DMS 273 (cell line): ENCODE measurements around the gene DACT1.
A peak's percentile ranks its signal among the peaks of the same experiment; 100 is the strongest.

ENCODE experiments used
- DNase-seq: peaks from one replicate; lab custom pipeline; 2025; ENCODE audit not compliant: unreplicated experiment; lab: John Stamatoyannopoulos, UW

The DACT1 gene

GRCh38 chr14:58665773-58666500 is 28.2 kb downstream of the DACT1 start:
- no peak for DNase-seq

- no peak for DNase-seq
These were observed 29.0 kb downstream of the DACT1 start for GRCh38 chr14:58666737-58667136.

- DNase-seq: no peak
These were observed 30.1 kb downstream of the DACT1 start for GRCh38 chr14:58667900-58668299.

- DNase-seq: peak; percentile 13
These were observed 31.2 kb downstream of the DACT1 start for GRCh38 chr14:58668848-58669480.

GRCh38 chr14:58669556-58670200 is 31.9 kb downstream of the DACT1 start:
- no peak for DNase-seq

GRCh38 chr14:58671024-58671423 is 33.3 kb downstream of the DACT1 start:
- no peak for DNase-seq

- no peak for DNase-seq
These were observed 33.7 kb downstream of the DACT1 start for GRCh38 chr14:58671436-58671835.

- DNase-seq: no peak
These were observed 36.0 kb downstream of the DACT1 start for GRCh38 chr14:58673722-58674121.

- no peak for DNase-seq
These were observed 39.2 kb downstream of the DACT1 start for GRCh38 chr14:58677001-58677400.

GRCh38 chr14:58677517-58677916 is 39.8 kb downstream of the DACT1 start:
- DNase-seq: no peak

- DNase-seq: no peak
These were observed 40.2 kb downstream of the DACT1 start for GRCh38 chr14:58677996-58678395.

- no peak for DNase-seq
These were observed 42.9 kb downstream of the DACT1 start for GRCh38 chr14:58680698-58681097.

GRCh38 chr14:58687232-58687795 is 49.6 kb downstream of the DACT1 start:
- DNase-seq: no peak

GRCh38 chr14:58690801-58691516 is 53.2 kb downstream of the DACT1 start:
- peak; percentile 27 for DNase-seq

- DNase-seq: no peak
These were observed 55.3 kb downstream of the DACT1 start for GRCh38 chr14:58693048-58693447.

- DNase-seq: no peak
These were observed 57.8 kb downstream of the DACT1 start for GRCh38 chr14:58695514-58695913.

- DNase-seq: no peak
These were observed 59.6 kb downstream of the DACT1 start for GRCh38 chr14:58697266-58697929.
